Stimulated activated naive B cell treated with anti-CD40 and anti-IgM and Interleukin-4, amounts not matched to agents 10 μg/mL and 1 μg/mL and 100 μg/mL, for 72 hours (primary cell): ENCODE data around the gene TNFRSF13B.

Experiments
- ATAC-seq, 2 donors: fragments of 150-1000 bp; cut with Tn5 transposase; replicated peaks; 2 replicates each; pipeline ENCODE4 v1.10.0; 2021; ENCODE audit warnings: moderate library complexity in 1 of 2
- DNase-seq: peaks from one replicate; pipeline ENCODE4 v3.0.0; 2021
- H3K27ac Mint-ChIP-seq: one replicate; pipeline ENCODE4 v1.8.0; 2022; ENCODE audit warnings: mild to moderate bottlenecking, mixed read lengths
- H3K27me3 Mint-ChIP-seq, 2 donors: one replicate each; pipeline ENCODE4 v1.8.0; 2022; ENCODE audit warnings: mixed read lengths in 2 of 2
- H3K36me3 Mint-ChIP-seq, 2 donors: one replicate each; pipeline ENCODE4 v1.8.0; 2022; ENCODE audit warnings: mixed read lengths in 2 of 2, mild to moderate bottlenecking in 1 of 2
- H3K4me1 Mint-ChIP-seq, 2 donors: one replicate each; pipeline ENCODE4 v1.8.0; 2022; ENCODE audit warnings: mixed read lengths in 2 of 2, mild to moderate bottlenecking in 1 of 2
- H3K4me3 Mint-ChIP-seq, 2 donors: one replicate each; pipeline ENCODE4 v1.8.0; 2022; ENCODE audit warnings: mild to moderate bottlenecking in 2 of 2, mixed read lengths in 2 of 2, moderate library complexity in 1 of 2
- H3K9me3 Mint-ChIP-seq, 2 donors: one replicate each; pipeline ENCODE4 v1.8.0; 2022; ENCODE audit warnings: mixed read lengths in 2 of 2, mild to moderate bottlenecking in 1 of 2

The TNFRSF13B gene

GRCh38 chr17:16937431-16937830 is 34.5 kb downstream of the TNFRSF13B start:
- no peak for ATAC-seq
- Mint-ChIP-seq H3K27ac (no peak overlapping the region), H3K4me3 (no peak overlapping the region)

DNA sequence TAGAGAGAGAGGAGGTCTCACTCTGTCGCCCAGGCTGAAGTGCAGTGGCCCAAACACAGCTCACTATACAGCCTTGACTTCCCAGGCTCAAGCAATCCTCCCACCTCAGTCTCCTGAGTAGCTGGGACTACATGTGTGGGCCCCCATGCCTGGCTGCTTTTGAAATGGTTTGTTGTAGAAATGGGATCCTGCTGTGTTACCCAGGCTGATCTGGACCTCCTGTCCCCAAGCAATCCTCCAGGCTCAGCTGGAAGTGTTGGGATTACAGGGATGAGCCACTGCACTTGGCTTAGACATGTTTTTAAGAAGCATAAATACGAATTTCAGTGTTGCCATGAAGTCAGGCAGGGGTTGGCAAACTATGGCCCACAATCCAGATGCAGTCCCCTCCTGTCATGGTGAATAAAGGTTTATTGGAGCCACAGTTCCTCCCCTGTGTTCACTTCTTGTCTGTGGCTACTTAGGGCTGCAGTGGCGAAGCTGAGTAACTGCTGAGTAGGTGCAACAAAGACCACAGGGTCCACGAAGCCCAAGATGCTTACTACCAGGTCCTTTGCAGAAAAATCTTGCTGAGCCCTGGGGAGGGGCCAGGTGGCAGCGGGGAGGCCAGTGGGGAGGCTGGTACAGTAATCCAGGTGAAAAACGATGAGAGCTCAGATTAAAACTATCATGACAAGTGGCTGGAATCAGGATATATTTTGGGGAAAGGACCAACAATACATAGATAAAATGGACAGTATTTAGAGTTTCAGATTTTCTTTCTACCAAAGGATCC is 35.2 kb downstream of the TNFRSF13B start:
- Mint-ChIP-seq H3K27me3 (peaks cover 0 to 7% of the 10 kb centered on the region in 2 donors), H3K36me3 (peaks cover 17 to 42% of the 10 kb centered on the region in 2 donors), H3K27ac (peak overlapping the region; percentile 20), H3K4me1 (peaks cover 11 to 25% of the 10 kb centered on the region in 2 donors), H3K9me3 (no peaks in the 10 kb centered on the region), H3K4me3 (no peak overlapping the region)
- no peak for ATAC-seq
- no peak for DNase-seq

More at GRCh38 chr17:16937431-16937830, 34.5 kb downstream of the TNFRSF13B start:
- Mint-ChIP-seq H3K36me3 (peaks cover 21 to 44% of the 10 kb centered on the region in 2 donors), H3K9me3 (no peaks in the 10 kb centered on the region), H3K4me1 (peaks cover 11 to 25% of the 10 kb centered on the region in 2 donors), H3K27me3 (peaks cover 0 to 7% of the 10 kb centered on the region in 2 donors)
- DNase-seq: no peak

DNA sequence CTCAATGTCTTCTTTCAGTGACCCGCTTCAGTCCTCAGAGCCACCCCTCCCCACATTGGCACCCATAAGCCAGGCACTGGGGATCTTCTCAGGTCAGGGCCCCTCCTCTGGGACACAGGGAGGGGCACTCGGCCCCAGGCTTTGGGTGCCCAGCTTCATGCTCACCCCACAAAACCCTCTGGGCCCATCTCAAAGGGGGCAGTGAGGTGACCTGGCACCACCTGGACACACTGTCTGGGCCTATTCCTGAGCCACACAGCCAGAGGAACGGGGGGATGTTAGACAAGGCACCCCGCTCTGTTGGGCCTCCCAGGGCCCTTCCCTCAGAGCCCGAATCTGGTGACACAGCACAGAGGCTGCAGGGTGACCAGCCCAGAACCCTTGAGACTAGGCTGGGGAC is 36.1 kb downstream of the TNFRSF13B start:
- peak overlapping the region; percentile 68 for H3K27ac Mint-ChIP-seq
- no peaks in the 10 kb centered on the region for H3K9me3 Mint-ChIP-seq
- no peak overlapping the region for H3K4me3 Mint-ChIP-seq
- no peak for ATAC-seq
- peaks cover 11 to 34% of the 10 kb centered on the region in 2 donors for H3K36me3 Mint-ChIP-seq
- peaks cover 11 to 29% of the 10 kb centered on the region in 2 donors for H3K4me1 Mint-ChIP-seq
- no peak for DNase-seq
- H3K27me3 Mint-ChIP-seq: peaks cover 0 to 7% of the 10 kb centered on the region in 2 donors

- peaks cover 9 to 36% of the 10 kb centered on the region in 2 donors for H3K36me3 Mint-ChIP-seq
- no peak overlapping the region for H3K27ac Mint-ChIP-seq
- DNase-seq (no peak), ATAC-seq (peak in 1 of 2 donors; percentile 41)
- peaks cover 0 to 7% of the 10 kb centered on the region in 2 donors for H3K27me3 Mint-ChIP-seq
- H3K9me3 Mint-ChIP-seq: no peaks in the 10 kb centered on the region
- no peak overlapping the region for H3K4me3 Mint-ChIP-seq
- peaks cover 11 to 29% of the 10 kb centered on the region in 2 donors for H3K4me1 Mint-ChIP-seq
These were observed 36.7 kb downstream of the TNFRSF13B start for GRCh38 chr17:16935241-16935663.

GRCh38 chr17:16934836-16935235 is 37.1 kb downstream of the TNFRSF13B start:
- peak in 1 of 2 donors; percentile 3 for ATAC-seq
- peaks cover 11 to 29% of the 10 kb centered on the region in 2 donors for H3K4me1 Mint-ChIP-seq

DNA sequence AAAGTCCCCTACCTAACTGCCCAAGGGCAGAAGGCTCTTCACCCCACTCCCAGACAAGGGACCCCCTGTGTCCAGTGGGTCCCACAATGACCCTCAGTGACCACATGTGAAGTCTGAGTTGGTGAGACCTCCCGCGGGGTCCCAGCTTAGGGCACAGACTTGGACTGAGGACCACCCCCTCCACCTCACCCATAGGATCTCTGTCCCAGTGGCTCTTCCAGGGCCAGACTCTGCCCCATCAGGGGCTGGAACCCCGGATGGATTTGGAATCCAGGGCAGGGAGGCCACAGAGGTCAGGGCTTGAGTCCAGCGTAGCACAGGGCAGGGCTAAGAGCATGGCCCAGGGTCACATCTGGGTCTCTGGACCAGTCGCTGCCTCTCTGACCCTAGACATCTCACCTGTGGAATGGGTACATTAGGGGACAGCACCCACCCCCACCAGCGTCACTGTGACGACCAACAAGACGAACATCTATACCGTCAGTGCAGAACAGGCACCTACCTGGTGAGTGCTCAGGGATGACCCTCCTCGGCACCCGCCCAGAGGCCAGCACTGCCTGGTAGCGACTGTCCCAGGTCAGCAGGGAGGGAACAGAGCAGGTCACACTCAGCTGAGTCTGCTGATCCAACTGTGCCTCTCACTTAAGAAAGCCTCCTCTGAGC is 37.7 kb downstream of the TNFRSF13B start:
- no peak for DNase-seq
- H3K27me3 Mint-ChIP-seq: peaks cover 0 to 5% of the 10 kb centered on the region in 2 donors
- H3K4me3 Mint-ChIP-seq: no peak overlapping the region
- ATAC-seq: no peak
- H3K36me3 Mint-ChIP-seq: peaks cover 12 to 39% of the 10 kb centered on the region in 2 donors
- peaks cover 10 to 25% of the 10 kb centered on the region in 2 donors for H3K4me1 Mint-ChIP-seq
- H3K27ac Mint-ChIP-seq: peak overlapping the region; percentile 39
- H3K9me3 Mint-ChIP-seq: no peaks in the 10 kb centered on the region

More at GRCh38 chr17:16934836-16935235, 37.1 kb downstream of the TNFRSF13B start:
- peaks cover 9 to 38% of the 10 kb centered on the region in 2 donors for H3K36me3 Mint-ChIP-seq
- no peak overlapping the region for H3K4me3 Mint-ChIP-seq
- peak overlapping the region; percentile 51 for H3K27ac Mint-ChIP-seq
- H3K27me3 Mint-ChIP-seq: peaks cover 0 to 7% of the 10 kb centered on the region in 2 donors
- no peak for DNase-seq
- H3K9me3 Mint-ChIP-seq: no peaks in the 10 kb centered on the region

DNA sequence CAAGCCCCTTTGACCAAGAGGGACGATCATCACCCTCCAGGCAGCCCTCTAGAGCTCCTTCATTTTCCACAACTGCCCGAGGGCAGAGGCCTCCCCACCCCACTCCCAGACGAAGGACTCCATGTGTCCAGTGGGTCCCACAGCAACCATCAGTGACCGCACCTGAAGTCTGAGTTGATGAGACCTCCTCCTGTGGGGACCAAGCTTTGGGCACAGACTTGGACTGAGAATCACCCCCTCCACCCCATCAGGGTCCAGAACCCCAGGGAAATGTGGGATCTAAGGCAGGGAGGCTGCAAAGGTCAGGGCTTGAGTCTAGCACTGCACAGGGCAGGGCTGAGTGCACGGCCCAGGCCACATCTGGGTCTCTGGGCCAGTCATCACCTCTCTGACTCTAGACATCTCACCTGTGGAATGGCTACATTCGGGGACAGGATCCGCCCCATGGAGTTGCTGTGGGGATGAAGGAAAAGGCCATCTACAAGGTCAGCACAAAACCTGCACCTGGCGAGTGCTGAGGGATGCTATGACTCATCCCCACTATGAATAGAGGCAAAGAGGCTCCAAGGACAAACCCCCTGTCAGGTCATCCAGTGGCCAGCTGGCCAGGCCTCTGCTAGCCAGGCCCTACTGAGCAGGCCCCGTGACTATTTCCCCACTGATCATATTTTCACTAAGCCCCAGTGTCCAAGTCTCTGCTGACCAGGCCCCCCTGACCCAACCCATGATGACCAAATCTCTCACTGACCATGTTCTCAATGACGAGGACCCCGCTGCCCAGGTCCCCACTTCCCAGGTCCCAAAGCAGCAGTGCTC is 38.4 kb downstream of the TNFRSF13B start:
- Mint-ChIP-seq H3K27me3 (no peaks in the 10 kb centered on the region), H3K4me1 (peaks cover 8 to 24% of the 10 kb centered on the region in 2 donors), H3K27ac (peak overlapping the region; percentile 51), H3K9me3 (no peaks in the 10 kb centered on the region), H3K4me3 (no peak overlapping the region), H3K36me3 (peaks cover 10 to 42% of the 10 kb centered on the region in 2 donors)
- no peak for ATAC-seq
- no peak for DNase-seq

- H3K27ac Mint-ChIP-seq: no peak overlapping the region
- H3K36me3 Mint-ChIP-seq: peaks cover 8 to 42% of the 10 kb centered on the region in 2 donors
- DNase-seq (no peak), ATAC-seq (no peak)
- no peak overlapping the region for H3K4me3 Mint-ChIP-seq
- peaks cover 8 to 34% of the 10 kb centered on the region in 2 donors for H3K4me1 Mint-ChIP-seq
- no peaks in the 10 kb centered on the region for H3K9me3 Mint-ChIP-seq
- H3K27me3 Mint-ChIP-seq: no peaks in the 10 kb centered on the region
These were observed 39.3 kb downstream of the TNFRSF13B start for GRCh38 chr17:16932611-16933010.

DNA sequence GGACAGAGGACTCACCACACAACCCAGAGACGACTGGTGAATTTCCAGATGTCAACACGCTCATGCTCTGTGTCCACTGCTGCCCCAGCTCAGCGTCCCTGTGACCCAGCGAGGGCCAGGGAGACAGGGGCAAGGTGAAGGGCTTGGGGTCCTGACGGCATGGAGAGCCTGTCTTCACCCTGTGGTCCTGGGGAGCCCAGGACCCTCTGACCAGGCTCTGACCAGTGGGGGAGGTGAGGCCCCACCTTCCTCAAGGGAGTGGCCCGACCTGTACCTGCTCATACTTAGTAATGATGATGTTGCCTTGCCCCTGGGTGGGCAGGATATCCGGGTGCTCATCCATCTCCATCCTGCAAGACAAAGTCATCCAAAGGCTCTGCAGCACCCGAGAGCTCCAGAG is 39.8 kb downstream of the TNFRSF13B start:
- Mint-ChIP-seq H3K27me3 (no peaks in the 10 kb centered on the region), H3K27ac (no peak overlapping the region), H3K4me1 (peaks cover 8 to 34% of the 10 kb centered on the region in 2 donors), H3K9me3 (no peaks in the 10 kb centered on the region), H3K4me3 (no peak overlapping the region), H3K36me3 (peaks cover 8 to 37% of the 10 kb centered on the region in 2 donors)
- ATAC-seq (no peak), DNase-seq (no peak)

DNA sequence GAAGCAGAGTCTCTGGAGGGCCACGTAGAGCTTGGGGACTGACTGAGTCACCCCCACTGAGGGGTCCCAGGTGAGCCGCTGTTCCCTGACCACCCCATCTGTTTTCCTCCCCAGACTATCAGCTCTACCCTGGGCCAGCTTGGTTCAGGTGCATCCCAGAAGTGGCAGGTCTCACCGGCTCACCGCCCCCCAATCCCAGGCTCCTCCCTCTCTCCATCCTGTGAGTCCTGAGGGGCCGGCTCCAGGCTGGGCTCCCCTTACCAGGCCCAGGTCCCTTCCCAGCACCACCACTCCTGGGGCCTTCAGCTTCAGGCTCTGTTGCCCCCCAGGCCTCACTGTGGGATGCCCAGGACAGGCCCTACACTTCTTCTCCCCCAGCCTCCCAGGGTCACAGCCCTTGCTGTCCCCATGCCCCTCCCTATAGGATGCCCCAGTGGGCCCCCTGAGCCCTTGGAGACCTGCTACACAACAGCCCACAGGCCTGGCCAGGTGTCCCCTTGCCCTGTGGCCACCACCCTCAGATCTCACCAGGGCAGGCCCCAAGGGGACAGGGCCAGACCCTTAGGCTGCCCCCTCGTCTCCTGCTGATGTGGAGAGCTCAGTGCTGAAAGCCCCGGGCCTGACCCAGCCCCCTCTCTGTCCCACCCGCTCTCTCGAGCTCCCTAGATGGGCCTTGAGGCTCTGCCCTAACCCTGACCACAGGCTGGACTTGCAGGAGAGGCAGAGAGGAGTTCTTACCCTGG is 40.4 kb downstream of the TNFRSF13B start:
- H3K27ac Mint-ChIP-seq: peak overlapping the region; percentile 43
- H3K36me3 Mint-ChIP-seq: peaks cover 9 to 33% of the 10 kb centered on the region in 2 donors
- H3K9me3 Mint-ChIP-seq: no peaks in the 10 kb centered on the region
- no peak for DNase-seq
- no peak overlapping the region for H3K4me3 Mint-ChIP-seq
- peaks cover 8 to 34% of the 10 kb centered on the region in 2 donors for H3K4me1 Mint-ChIP-seq
- no peak for ATAC-seq
- H3K27me3 Mint-ChIP-seq: no peaks in the 10 kb centered on the region

GRCh38 chr17:16930571-16931317 is 41.2 kb downstream of the TNFRSF13B start:
- Mint-ChIP-seq H3K9me3 (no peaks in the 10 kb centered on the region), H3K27ac (peak overlapping the region; percentile 31), H3K36me3 (peaks cover 9 to 29% of the 10 kb centered on the region in 2 donors), H3K4me1 (peaks cover 5 to 32% of the 10 kb centered on the region in 2 donors), H3K27me3 (no peaks in the 10 kb centered on the region), H3K4me3 (no peak overlapping the region)
- ATAC-seq (no peak), DNase-seq (no peak)

- peaks cover 9 to 24% of the 10 kb centered on the region in 2 donors for H3K36me3 Mint-ChIP-seq
- peaks cover 5 to 30% of the 10 kb centered on the region in 2 donors for H3K4me1 Mint-ChIP-seq
- DNase-seq: no peak
- no peaks in the 10 kb centered on the region for H3K9me3 Mint-ChIP-seq
- no peak for ATAC-seq
- no peak overlapping the region for H3K27ac Mint-ChIP-seq
- H3K27me3 Mint-ChIP-seq: no peaks in the 10 kb centered on the region
- no peak overlapping the region for H3K4me3 Mint-ChIP-seq
These were observed 42.0 kb downstream of the TNFRSF13B start for GRCh38 chr17:16929757-16930520.
